GM23338 (cell line): ENCODE data around the gene SFRP2.

Experiments used
- CREB1 ChIP-seq: fragments of 250-450 bp; sonication (Bioruptor Pico); IDR thresholded peaks from 2 replicates; pipeline ENCODE4 v1.5.0; 2020; ENCODE audit warnings: low read depth, mild to moderate bottlenecking, moderate library complexity
- EZH2phosphoT487 ChIP-seq: fragments of 200-600 bp; sonication (generic); IDR thresholded peaks from one replicate; pipeline ENCODE4 v1.8.1; 2018; ENCODE audit warnings: antibody characterized with exemption; ENCODE audit not compliant: unreplicated experiment
- POLR2AphosphoS5 ChIP-seq: IDR thresholded peaks from 2 replicates; pipeline ENCODE4 v1.6.1; 2016; ENCODE audit warnings: antibody characterized with exemption, low read depth
- TF ChIP-seq, protein P1 (sequence below), 2 experiments: fragments of 200-600 bp in 1 of 2; sonication (generic) in 1 of 2; conservative IDR thresholded peaks; 2 replicates each; pipeline versions ENCODE4 v1.5.1 to v1.6.1; 2016 to 2017; ENCODE audit warnings: antibody characterized with exemption in 2 of 2, low read depth in 2 of 2, mild to moderate bottlenecking in 2 of 2, moderate library complexity in 1 of 2
- TF ChIP-seq, protein P2 (sequence below): IDR thresholded peaks from one replicate; pipeline ENCODE4 v1.6.1; 2018; ENCODE audit warnings: antibody characterized with exemption; ENCODE audit not compliant: unreplicated experiment

DNA sequence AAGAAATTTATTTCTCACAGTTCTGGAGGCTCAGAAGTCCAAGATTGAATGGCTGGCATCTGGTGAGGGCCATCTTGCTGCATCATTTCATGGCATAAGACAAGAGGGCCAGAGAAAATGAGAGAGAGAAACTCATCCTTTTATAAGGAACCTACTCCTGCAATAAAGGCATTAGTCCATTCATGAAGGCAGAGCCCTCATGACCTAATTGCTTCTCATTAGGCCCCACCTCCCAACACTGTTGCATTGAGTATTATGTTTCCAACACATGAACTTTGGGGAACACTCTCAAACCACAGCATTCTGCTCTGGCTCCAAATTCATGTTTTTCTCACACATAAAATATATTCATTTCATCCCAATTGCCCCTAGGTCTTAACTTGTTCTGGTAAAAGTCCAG is 43.2 kb downstream of the SFRP2 start:
- TF ChIP-seq, protein P1, sequence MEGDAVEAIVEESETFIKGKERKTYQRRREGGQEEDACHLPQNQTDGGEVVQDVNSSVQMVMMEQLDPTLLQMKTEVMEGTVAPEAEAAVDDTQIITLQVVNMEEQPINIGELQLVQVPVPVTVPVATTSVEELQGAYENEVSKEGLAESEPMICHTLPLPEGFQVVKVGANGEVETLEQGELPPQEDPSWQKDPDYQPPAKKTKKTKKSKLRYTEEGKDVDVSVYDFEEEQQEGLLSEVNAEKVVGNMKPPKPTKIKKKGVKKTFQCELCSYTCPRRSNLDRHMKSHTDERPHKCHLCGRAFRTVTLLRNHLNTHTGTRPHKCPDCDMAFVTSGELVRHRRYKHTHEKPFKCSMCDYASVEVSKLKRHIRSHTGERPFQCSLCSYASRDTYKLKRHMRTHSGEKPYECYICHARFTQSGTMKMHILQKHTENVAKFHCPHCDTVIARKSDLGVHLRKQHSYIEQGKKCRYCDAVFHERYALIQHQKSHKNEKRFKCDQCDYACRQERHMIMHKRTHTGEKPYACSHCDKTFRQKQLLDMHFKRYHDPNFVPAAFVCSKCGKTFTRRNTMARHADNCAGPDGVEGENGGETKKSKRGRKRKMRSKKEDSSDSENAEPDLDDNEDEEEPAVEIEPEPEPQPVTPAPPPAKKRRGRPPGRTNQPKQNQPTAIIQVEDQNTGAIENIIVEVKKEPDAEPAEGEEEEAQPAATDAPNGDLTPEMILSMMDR (conservative IDR thresholded peaks at IDR 0.05; ENCODE audit: low read depth in 2 of 2): no peak
- TF ChIP-seq CREB1 (CRISPR knock-in tag) (no peak), EZH2phosphoT487 (no peak), POLR2AphosphoS5 (no peak)
- TF ChIP-seq, protein P2, sequence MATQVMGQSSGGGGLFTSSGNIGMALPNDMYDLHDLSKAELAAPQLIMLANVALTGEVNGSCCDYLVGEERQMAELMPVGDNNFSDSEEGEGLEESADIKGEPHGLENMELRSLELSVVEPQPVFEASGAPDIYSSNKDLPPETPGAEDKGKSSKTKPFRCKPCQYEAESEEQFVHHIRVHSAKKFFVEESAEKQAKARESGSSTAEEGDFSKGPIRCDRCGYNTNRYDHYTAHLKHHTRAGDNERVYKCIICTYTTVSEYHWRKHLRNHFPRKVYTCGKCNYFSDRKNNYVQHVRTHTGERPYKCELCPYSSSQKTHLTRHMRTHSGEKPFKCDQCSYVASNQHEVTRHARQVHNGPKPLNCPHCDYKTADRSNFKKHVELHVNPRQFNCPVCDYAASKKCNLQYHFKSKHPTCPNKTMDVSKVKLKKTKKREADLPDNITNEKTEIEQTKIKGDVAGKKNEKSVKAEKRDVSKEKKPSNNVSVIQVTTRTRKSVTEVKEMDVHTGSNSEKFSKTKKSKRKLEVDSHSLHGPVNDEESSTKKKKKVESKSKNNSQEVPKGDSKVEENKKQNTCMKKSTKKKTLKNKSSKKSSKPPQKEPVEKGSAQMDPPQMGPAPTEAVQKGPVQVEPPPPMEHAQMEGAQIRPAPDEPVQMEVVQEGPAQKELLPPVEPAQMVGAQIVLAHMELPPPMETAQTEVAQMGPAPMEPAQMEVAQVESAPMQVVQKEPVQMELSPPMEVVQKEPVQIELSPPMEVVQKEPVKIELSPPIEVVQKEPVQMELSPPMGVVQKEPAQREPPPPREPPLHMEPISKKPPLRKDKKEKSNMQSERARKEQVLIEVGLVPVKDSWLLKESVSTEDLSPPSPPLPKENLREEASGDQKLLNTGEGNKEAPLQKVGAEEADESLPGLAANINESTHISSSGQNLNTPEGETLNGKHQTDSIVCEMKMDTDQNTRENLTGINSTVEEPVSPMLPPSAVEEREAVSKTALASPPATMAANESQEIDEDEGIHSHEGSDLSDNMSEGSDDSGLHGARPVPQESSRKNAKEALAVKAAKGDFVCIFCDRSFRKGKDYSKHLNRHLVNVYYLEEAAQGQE: no peak
